ENCODE data around the gene NFIX. TPM values are rescaled to one million over a fixed set of nuclear protein-coding genes. Genes with fewer than 3 reads are reported as not detected.

Gene NFIX
- total and polyA plus RNA-seq, 9 of the 15 experiments (the other 6 are each of a cell fraction or from before 2014, with no cell fraction given): 0.28 to 26.8 (median 5.4) TPM

DNA sequence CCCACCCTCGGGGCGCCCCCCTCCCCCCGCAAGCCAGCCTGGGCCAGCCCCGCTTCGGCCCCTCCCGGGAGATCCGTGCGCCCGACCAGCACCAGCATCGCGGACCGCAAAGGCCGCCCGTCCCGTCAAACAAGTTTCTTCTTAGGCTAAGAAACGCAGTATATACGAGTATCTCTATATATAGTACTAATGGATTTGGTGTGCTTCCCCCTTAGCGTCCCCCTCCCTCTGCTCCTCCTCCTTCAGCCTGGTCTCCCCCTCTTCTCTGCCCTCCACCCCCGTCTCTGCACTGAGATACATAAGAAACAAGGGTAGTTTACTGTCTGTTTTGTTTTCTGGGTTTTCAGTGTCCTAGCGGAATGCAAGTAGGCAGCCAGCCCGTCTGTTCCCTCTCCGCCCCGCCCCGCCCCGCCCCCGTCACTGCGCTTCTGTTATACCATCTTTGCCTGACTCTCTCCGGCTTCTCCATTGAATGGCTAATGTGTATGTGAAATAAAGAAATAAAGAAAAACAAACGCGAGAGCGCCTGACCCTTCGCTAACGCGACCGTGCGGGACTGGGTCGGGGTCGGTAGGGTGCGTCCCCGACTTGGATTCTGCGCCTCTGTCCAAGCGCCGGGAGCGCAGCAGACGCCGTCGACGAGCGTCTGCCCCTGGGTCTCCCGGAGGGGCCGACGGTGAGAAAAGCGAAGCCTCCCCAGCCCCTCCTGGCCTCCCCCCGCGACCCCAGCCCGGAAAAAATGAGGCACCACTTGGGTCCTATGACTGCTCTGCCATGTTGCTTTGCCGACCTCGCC, 103.2 kb downstream of the NFIX start (continued):
- TF ChIP-seq CBFA2T3 (IDR thresholded peaks at IDR 0.05) (no peak), FOS (IDR thresholded peaks at IDR 0.05; ENCODE audit: extremely low read depth, insufficient read length) (no peak), SNRNP70 (optimal IDR thresholded peaks at IDR 0.05; ENCODE audit: low read depth, low read length) (no peak), MEF2D (tag; conservative IDR thresholded peaks at IDR 0.05; ENCODE audit: low read depth) (peak; percentile 73), PHF8 (IDR thresholded peaks at IDR 0.05; ENCODE audit: borderline replicate concordance, low read length) (no peak; the same call in 1 of the 2 replicates), WHSC1 (IDR thresholded peaks at IDR 0.05; ENCODE audit: low read length) (no peak), DIDO1 (tag; IDR thresholded peaks at IDR 0.05; ENCODE audit: low read depth) (no peak), ZNF133 (CRISPR knock-in tag; IDR thresholded peaks at IDR 0.05) (no peak), ZNF766 (CRISPR knock-in tag; conservative IDR thresholded peaks at IDR 0.05) (0 out of 2 replicates have a peak, but pooled peaks have one; percentile 3), CREBBP (IDR thresholded peaks at IDR 0.05; ENCODE audit: low read depth, low read length) (no peak), NONO (IDR thresholded peaks at IDR 0.05; ENCODE audit: low read depth in 2 of 2, low read length in 1 of 2) (no peak)
- TF ChIP-seq, protein P1, sequence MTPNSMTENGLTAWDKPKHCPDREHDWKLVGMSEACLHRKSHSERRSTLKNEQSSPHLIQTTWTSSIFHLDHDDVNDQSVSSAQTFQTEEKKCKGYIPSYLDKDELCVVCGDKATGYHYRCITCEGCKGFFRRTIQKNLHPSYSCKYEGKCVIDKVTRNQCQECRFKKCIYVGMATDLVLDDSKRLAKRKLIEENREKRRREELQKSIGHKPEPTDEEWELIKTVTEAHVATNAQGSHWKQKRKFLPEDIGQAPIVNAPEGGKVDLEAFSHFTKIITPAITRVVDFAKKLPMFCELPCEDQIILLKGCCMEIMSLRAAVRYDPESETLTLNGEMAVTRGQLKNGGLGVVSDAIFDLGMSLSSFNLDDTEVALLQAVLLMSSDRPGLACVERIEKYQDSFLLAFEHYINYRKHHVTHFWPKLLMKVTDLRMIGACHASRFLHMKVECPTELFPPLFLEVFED (CRISPR knock-in tag; conservative IDR thresholded peaks at IDR 0.05): peak; percentile 68; the same call in 1 of the 2 replicates
- TF ChIP-seq, protein P2, sequence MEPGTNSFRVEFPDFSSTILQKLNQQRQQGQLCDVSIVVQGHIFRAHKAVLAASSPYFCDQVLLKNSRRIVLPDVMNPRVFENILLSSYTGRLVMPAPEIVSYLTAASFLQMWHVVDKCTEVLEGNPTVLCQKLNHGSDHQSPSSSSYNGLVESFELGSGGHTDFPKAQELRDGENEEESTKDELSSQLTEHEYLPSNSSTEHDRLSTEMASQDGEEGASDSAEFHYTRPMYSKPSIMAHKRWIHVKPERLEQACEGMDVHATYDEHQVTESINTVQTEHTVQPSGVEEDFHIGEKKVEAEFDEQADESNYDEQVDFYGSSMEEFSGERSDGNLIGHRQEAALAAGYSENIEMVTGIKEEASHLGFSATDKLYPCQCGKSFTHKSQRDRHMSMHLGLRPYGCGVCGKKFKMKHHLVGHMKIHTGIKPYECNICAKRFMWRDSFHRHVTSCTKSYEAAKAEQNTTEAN (CRISPR knock-in tag; IDR thresholded peaks at IDR 0.05): no peak
- TF ChIP-seq, protein P3, sequence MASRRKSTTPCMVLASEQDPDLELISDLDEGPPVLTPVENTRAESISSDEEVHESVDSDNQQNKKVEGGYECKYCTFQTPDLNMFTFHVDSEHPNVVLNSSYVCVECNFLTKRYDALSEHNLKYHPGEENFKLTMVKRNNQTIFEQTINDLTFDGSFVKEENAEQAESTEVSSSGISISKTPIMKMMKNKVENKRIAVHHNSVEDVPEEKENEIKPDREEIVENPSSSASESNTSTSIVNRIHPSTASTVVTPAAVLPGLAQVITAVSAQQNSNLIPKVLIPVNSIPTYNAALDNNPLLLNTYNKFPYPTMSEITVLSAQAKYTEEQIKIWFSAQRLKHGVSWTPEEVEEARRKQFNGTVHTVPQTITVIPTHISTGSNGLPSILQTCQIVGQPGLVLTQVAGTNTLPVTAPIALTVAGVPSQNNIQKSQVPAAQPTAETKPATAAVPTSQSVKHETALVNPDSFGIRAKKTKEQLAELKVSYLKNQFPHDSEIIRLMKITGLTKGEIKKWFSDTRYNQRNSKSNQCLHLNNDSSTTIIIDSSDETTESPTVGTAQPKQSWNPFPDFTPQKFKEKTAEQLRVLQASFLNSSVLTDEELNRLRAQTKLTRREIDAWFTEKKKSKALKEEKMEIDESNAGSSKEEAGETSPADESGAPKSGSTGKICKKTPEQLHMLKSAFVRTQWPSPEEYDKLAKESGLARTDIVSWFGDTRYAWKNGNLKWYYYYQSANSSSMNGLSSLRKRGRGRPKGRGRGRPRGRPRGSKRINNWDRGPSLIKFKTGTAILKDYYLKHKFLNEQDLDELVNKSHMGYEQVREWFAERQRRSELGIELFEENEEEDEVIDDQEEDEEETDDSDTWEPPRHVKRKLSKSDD (conservative IDR thresholded peaks at IDR 0.05; ENCODE audit: low read length): no peak
